ENCODE results near the gene SPRYD7. TPM values are rescaled to one million over a fixed set of nuclear protein-coding genes. Genes with fewer than 3 reads are reported as not detected.
"Not testable (repeated sequence)": the region's sequence is repeated elsewhere in the genome, so short reads cannot be mapped to it uniquely, and the experiment has no call there.

Gene SPRYD7
- total RNA-seq, 2 donors from 2014 or later: 6.1 to 9.3 TPM

DNA sequence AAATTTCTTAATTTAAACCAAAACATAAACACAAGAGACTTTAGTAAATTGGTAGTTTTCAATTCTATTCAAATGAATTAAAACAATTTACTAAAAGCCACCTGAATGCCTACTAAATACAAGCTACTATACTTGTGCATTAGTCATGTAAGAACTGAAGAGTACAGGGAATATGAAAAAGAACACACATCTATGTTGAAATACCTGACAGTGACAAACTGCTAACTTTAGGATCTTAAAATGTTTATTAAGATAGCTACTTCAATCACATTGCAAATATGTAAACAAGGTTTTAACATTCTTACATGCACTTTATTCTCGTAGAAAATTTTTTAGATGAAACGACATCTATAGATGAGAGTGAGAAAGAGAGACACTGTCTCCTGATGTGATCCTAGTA, 4.1 kb downstream of the SPRYD7 start:
- Histone ChIP-seq H3K27ac (no peak overlapping the region), H3K9me3 (no peaks in the 10 kb centered on the region), H3K36me3 (peaks cover 5% of the 10 kb centered on the region), H3K27me3 (no peaks in the 10 kb centered on the region), H3K4me3 (no peak overlapping the region), H3K4me1 (peaks cover 0 to 17% of the 10 kb centered on the region in 2 donors)
- TF ChIP-seq, protein P1, sequence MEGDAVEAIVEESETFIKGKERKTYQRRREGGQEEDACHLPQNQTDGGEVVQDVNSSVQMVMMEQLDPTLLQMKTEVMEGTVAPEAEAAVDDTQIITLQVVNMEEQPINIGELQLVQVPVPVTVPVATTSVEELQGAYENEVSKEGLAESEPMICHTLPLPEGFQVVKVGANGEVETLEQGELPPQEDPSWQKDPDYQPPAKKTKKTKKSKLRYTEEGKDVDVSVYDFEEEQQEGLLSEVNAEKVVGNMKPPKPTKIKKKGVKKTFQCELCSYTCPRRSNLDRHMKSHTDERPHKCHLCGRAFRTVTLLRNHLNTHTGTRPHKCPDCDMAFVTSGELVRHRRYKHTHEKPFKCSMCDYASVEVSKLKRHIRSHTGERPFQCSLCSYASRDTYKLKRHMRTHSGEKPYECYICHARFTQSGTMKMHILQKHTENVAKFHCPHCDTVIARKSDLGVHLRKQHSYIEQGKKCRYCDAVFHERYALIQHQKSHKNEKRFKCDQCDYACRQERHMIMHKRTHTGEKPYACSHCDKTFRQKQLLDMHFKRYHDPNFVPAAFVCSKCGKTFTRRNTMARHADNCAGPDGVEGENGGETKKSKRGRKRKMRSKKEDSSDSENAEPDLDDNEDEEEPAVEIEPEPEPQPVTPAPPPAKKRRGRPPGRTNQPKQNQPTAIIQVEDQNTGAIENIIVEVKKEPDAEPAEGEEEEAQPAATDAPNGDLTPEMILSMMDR (IDR thresholded peaks at IDR 0.05): no peak
- no peak for DNase-seq (ENCODE audit: low spot score)

DNA sequence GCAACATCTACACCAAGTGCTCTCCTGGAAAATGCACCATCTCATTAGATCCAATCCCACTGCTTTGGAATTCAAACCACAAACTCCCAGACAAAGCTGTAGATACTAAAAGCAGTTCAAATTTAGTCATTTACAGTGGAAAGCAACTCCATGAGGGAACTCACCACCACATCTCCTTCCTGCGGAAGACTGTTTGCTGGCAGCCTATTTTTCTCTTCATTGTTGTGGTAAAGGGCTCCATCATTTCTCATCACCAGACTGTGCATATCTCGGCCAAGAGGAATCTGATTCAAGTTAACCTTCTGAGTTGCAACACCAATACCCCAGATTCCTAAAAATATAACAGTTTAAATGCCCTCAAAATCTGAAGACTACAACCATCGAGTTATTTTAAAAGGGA, 8.4 kb downstream of the SPRYD7 start:
- H3K9me3 ChIP-seq: no peaks in the 10 kb centered on the region
- TF ChIP-seq, protein P1 (IDR thresholded peaks at IDR 0.05): no peak
- DNase-seq (ENCODE audit: low spot score): no peak
- no peaks in the 10 kb centered on the region for H3K27me3 ChIP-seq
- H3K36me3 ChIP-seq: peaks cover 21% of the 10 kb centered on the region
- H3K4me3 ChIP-seq: no peak overlapping the region
- peaks cover 0 to under 1% of the 10 kb centered on the region in 2 donors for H3K4me1 ChIP-seq
- no peak overlapping the region for H3K27ac ChIP-seq

DNA sequence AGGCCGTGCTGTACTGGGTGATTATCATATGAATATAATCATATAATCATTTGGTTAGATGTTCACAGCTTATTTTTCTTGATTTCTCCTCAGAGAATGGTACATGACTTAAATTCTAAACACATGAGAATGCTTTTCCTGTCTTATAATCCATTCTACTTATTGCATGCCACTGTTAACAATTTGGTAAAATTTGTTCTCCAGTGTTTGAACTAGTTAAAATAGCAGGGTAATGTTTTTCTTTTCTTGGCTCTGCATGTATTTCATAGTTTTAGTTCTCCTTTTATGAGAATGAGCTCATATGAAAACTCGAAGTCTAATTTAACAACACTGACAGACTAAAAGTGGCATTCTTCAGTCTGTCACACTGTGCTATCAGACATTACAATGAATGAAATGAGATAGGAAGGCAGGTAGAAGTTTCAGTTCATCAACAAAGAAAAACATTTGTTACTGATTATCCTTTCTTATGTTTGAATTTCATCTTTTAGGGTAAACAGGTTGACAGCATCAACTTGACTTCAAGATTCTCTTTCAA, 10.2 kb downstream of the SPRYD7 start:
- DNase-seq (ENCODE audit: low spot score): no peak
- Histone ChIP-seq H3K36me3 (peaks cover 28% of the 10 kb centered on the region), H3K27me3 (no peaks in the 10 kb centered on the region), H3K9me3 (no peaks in the 10 kb centered on the region), H3K4me1 (no peaks in the 10 kb centered on the region), H3K27ac (no peak overlapping the region), H3K4me3 (no peak overlapping the region)
- TF ChIP-seq, protein P1 (IDR thresholded peaks at IDR 0.05): no peak

DNA sequence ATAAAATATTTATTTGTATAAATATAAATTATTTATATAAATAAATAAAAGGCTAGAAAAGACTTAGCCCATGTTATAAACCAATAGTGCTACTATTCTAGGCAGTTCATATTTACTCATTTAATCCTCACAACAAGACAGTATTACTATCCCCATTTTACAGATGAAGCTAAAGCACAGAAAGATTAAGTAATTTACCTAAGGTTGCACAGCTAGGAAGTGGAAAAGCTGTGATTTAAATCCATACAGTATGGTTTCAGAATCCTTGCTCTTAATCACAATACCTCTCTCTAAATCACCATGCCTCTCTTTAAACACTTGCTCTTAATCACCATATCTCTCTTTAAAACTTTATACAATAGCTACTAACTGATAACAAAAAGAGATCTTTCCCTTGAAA, 13.8 kb downstream of the SPRYD7 start:
- no peaks in the 10 kb centered on the region for H3K4me1 ChIP-seq
- no peaks in the 10 kb centered on the region for H3K9me3 ChIP-seq
- H3K4me3 ChIP-seq: no peak overlapping the region
- H3K27ac ChIP-seq: no peak overlapping the region
- TF ChIP-seq, protein P1 (IDR thresholded peaks at IDR 0.05): no peak
- no peaks in the 10 kb centered on the region for H3K27me3 ChIP-seq
- no peak for DNase-seq (ENCODE audit: low spot score)
- H3K36me3 ChIP-seq: peaks cover 56% of the 10 kb centered on the region

DNA sequence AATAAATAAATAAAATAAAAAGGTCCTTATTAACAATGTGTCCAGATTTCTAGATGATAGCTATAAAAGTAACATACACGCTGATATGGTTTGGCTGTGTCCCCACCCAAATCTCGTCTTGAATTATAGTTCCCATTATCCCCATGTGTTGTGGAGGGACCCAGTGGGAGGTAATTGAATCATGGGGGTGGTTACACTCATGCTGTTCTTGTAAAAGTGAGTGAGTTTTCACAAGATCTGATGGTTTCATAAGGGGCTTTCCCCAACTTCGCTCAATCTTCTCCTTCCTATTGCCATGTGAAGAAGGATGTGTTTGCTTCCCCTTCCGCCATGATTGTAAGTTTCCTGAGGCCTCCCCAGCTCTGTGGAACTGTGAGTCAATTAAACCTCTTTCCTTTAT, 15.2 kb downstream of the SPRYD7 start:
- H3K36me3 ChIP-seq: peaks cover 63% of the 10 kb centered on the region
- H3K4me3 ChIP-seq; DNase-seq (ENCODE audit: low spot score); H3K27me3 ChIP-seq; H3K4me1 ChIP-seq; H3K9me3 ChIP-seq; H3K27ac ChIP-seq: not testable (repeated sequence)

DNA sequence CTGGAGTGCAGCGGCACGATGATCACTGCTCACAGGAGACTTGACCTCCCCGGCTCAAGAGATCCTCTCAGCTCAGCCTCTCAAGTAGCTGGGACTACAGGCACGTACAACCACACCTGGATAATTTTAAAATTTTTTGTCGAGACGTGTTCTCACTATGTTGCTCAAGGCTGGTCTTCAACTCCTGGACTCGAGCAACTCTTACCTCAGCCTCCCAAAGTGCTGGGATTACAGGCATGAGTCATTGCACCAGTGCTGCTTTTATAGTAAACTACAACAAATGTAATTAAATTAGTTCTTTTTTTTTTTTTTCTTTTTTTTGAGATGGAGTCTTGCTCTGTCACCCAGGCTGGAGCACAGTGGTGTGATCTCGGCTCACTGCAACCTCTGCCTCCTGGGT, 18.0 kb downstream of the SPRYD7 start:
- DNase-seq (ENCODE audit: low spot score); H3K27ac ChIP-seq; H3K4me3 ChIP-seq; H3K9me3 ChIP-seq; H3K4me1 ChIP-seq; H3K27me3 ChIP-seq: not testable (repeated sequence)
- H3K36me3 ChIP-seq: peaks cover 52% of the 10 kb centered on the region

DNA sequence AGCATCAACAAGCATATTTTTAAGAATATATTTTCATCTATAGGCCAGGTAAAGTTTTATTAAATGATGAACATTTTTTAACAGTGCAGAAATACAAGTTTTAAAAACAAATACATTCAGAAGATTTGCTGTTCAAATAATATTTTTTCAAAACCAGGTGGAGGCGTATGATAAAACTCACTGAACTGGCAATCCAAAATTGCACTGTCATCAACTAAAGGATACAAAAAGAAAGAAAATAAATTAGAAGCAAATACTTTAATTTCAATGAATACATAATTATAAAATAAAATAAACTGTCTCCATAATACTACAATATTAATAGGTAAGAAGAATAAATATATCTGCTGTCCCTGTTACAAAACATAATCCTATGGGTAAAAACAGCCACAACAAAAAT, 21.2 kb downstream of the SPRYD7 start:
- no peaks in the 10 kb centered on the region for H3K27me3 ChIP-seq
- TF ChIP-seq, protein P1 (IDR thresholded peaks at IDR 0.05): no peak
- H3K9me3 ChIP-seq: no peaks in the 10 kb centered on the region
- H3K4me3 ChIP-seq: no peak overlapping the region
- H3K4me1 ChIP-seq: no peaks in the 10 kb centered on the region
- DNase-seq (ENCODE audit: low spot score): no peak
- H3K27ac ChIP-seq: no peak overlapping the region
- peaks cover 42% of the 10 kb centered on the region for H3K36me3 ChIP-seq
